HepG2 (cell line): ENCODE data around the gene SNX30. TPM values are rescaled to one million over a fixed set of nuclear protein-coding genes. Genes with fewer than 3 reads are reported as not detected.

ENCODE experiments used
- ATAD3A ChIP-seq: sonication (generic); formaldehyde crosslinking; IDR thresholded peaks from 2 replicates; pipeline ENCODE4 v1.4.0; 2020; ENCODE audit warnings: missing genetic modification reagents
- CBX5 ChIP-seq: sonication (generic); formaldehyde crosslinking; IDR thresholded peaks from 2 replicates; pipeline ENCODE4 v1.4.0; 2020; ENCODE audit warnings: missing genetic modification reagents, borderline replicate concordance
- CCAR2 ChIP-seq: fragments of 200-400 bp; formaldehyde crosslinking; optimal IDR thresholded peaks from 2 replicates; pipeline ENCODE3; 2018; ENCODE audit warnings: low read depth, mild to moderate bottlenecking, low read length, moderate library complexity
- FOXP4 ChIP-seq: sonication (generic); formaldehyde crosslinking; IDR thresholded peaks from 2 replicates; pipeline ENCODE4 v1.4.0; 2020; ENCODE audit warnings: missing genetic modification reagents
- GATAD2A ChIP-seq: IDR thresholded peaks from 2 replicates; pipeline ENCODE4 v1.6.1; 2016
- GLI4 ChIP-seq: sonication (generic); formaldehyde crosslinking; IDR thresholded peaks from 2 replicates; pipeline ENCODE4 v1.5.1; 2020; ENCODE audit warnings: missing genetic modification reagents, mild to moderate bottlenecking, moderate library complexity, borderline replicate concordance
- GPN1 ChIP-seq: sonication (generic); formaldehyde crosslinking; IDR thresholded peaks from 2 replicates; pipeline ENCODE4 v1.5.1; 2020; ENCODE audit warnings: missing genetic modification reagents, borderline replicate concordance
- HDAC1 ChIP-seq: sonication (generic); formaldehyde crosslinking; IDR thresholded peaks from 2 replicates; pipeline ENCODE4 v1.5.1; 2020; ENCODE audit warnings: mild to moderate bottlenecking, missing genetic modification reagents
- HNF1B ChIP-seq: sonication (generic); formaldehyde crosslinking; IDR thresholded peaks from 2 replicates; pipeline ENCODE4 v1.5.1; 2020; ENCODE audit warnings: mild to moderate bottlenecking, moderate library complexity, missing genetic modification reagents
- HOXA3 ChIP-seq: sonication (generic); formaldehyde crosslinking; IDR thresholded peaks from 2 replicates; pipeline ENCODE4 v1.5.0; 2020; ENCODE audit warnings: missing genetic modification reagents
- JUND ChIP-seq: sonication (generic); formaldehyde crosslinking; IDR thresholded peaks from 2 replicates; pipeline ENCODE4 v1.8.0; 2022; ENCODE audit warnings: mild to moderate bottlenecking, missing genetic modification reagents
- NFATC3 ChIP-seq: sonication (generic); formaldehyde crosslinking; IDR thresholded peaks from 2 replicates; pipeline ENCODE4 v1.5.1; 2020; ENCODE audit warnings: mild to moderate bottlenecking, missing genetic modification reagents
- PREB ChIP-seq: sonication (generic); formaldehyde crosslinking; IDR thresholded peaks from 2 replicates; pipeline ENCODE4 v1.4.0; 2020; ENCODE audit warnings: missing genetic modification reagents
- RNF2 ChIP-seq: fragments of 450-650 bp; conservative IDR thresholded peaks from 2 replicates; pipeline ENCODE4 v1.6.1; 2016; ENCODE audit warnings: low read depth
- SOX6 ChIP-seq, 2 experiments: fragments of 450-650 bp in 1 of 2; sonication (generic) in 1 of 2; formaldehyde crosslinking in 1 of 2; IDR thresholded peaks; 2 replicates each; pipeline versions ENCODE4 v1.4.0 to v1.6.1; 2017 to 2020; ENCODE audit warnings: antibody characterized with exemption in 1 of 2, mild to moderate bottlenecking in 1 of 2, missing genetic modification reagents in 1 of 2
- ZFP62 ChIP-seq: sonication (generic); formaldehyde crosslinking; IDR thresholded peaks from 2 replicates; pipeline ENCODE4 v1.4.0; 2020; ENCODE audit warnings: missing genetic modification reagents
- ZFX ChIP-seq: sonication (generic); formaldehyde crosslinking; IDR thresholded peaks from 2 replicates; pipeline ENCODE4 v1.4.0; 2020; ENCODE audit warnings: mild to moderate bottlenecking, low read depth, missing genetic modification reagents, moderate library complexity
- ZNF136 ChIP-seq: sonication (generic); formaldehyde crosslinking; IDR thresholded peaks from 2 replicates; pipeline ENCODE4 v1.8.1; 2022; ENCODE audit warnings: low read depth, mild to moderate bottlenecking, moderate library complexity, missing genetic modification reagents
- ZNF512 ChIP-seq: sonication (generic); formaldehyde crosslinking; IDR thresholded peaks from 2 replicates; pipeline ENCODE4 v1.4.0; 2020; ENCODE audit warnings: mild to moderate bottlenecking, missing genetic modification reagents
- ZNF512B ChIP-seq: sonication (generic); formaldehyde crosslinking; IDR thresholded peaks from 2 replicates; pipeline ENCODE4 v1.5.1; 2020; ENCODE audit warnings: missing genetic modification reagents, mild to moderate bottlenecking, borderline replicate concordance
- ZNF7 ChIP-seq: IDR thresholded peaks from 2 replicates; pipeline ENCODE4 v1.6.1; 2016; ENCODE audit warnings: missing biosample characterization, missing genetic modification reagents
- ZNF776 ChIP-seq: sonication (generic); formaldehyde crosslinking; IDR thresholded peaks from 2 replicates; pipeline ENCODE4 v1.4.0; 2020; ENCODE audit warnings: mild to moderate bottlenecking, missing genetic modification reagents
- ZNF792 ChIP-seq: IDR thresholded peaks from 2 replicates; pipeline ENCODE4 v1.6.1; 2016
- polyA plus RNA-seq, 8 experiments: library from polyadenylated mRNA; depleted of rRNA in 3 of 8; stranded (reverse) in 7 of 8; unstranded in 1 of 8; fragments of >200 nt; fragmentation: Illumina TruSeq in 4 of 8; extraction: Trizol in 4 of 8; gene quantifications; 2 replicates each; pipeline versions ENCODE4 v1.2.1 to v1.2.3, GENCODE V29; 2011 to 2016; ENCODE audit warnings: low read depth in 4 of 8, missing spikeins in 1 of 8, mixed read lengths in 1 of 8; ENCODE audit not compliant: insufficient read depth in 1 of 8
- total RNA-seq, 5 experiments: library from RNA; depleted of rRNA; stranded (reverse); fragments of >200 nt; fragmentation: Illumina TruSeq; extraction: Trizol; gene quantifications; 2 replicates each; pipeline ENCODE4 v1.2.3, GENCODE V29; 2016; ENCODE audit warnings: low read depth in 1 of 5

Gene SNX30
- total and polyA plus RNA-seq, 2 of the 13 experiments (the other 11 are each of a cell fraction or from before 2014, with no cell fraction given): 4.4 to 12.4 TPM

- TF ChIP-seq HDAC1 (CRISPR knock-in tag) (0 out of 2 replicates have a peak, but pooled peaks have one; percentile 39), CBX5 (no peak), PREB (CRISPR knock-in tag) (no peak), ZFP62 (CRISPR knock-in tag) (no peak), RNF2 (no peak), ZNF512B (CRISPR knock-in tag) (no peak), FOXP4 (CRISPR knock-in tag) (no peak), JUND (CRISPR knock-in tag) (no peak), CCAR2 (no peak), GPN1 (CRISPR knock-in tag) (no peak), ATAD3A (CRISPR knock-in tag) (no peak), SOX6 (IDR thresholded peaks at IDR 0.05) (no peak), SOX6 (CRISPR knock-in tag; IDR thresholded peaks at IDR 0.05) (0 out of 2 replicates have a peak, but pooled peaks have one; percentile 36), GLI4 (CRISPR knock-in tag) (no peak), NFATC3 (CRISPR knock-in tag) (no peak), ZNF512 (no peak), GATAD2A (CRISPR knock-in tag) (peak; percentile 40), ZNF776 (CRISPR knock-in tag) (no peak), ZNF792 (CRISPR knock-in tag) (0 out of 2 replicates have a peak, but pooled peaks have one; percentile 40), HNF1B (peak; percentile 49), ZNF7 (no peak), ZFX (CRISPR knock-in tag) (no peak), HOXA3 (CRISPR knock-in tag) (peak; percentile 64), ZNF136 (no peak)
Measured at GRCh38 chr9:112764837-112765236, 14.3 kb downstream of the SNX30 start (continued).
